Activated CD4-positive, alpha-beta T cell treated with anti-CD3 and anti-CD28 coated beads for 24 hours (primary cell): ENCODE data around the gene U2AF1L4.

Experiments
- DNase-seq, 2 donors: peaks; one replicate each; pipeline ENCODE4 v3.0.0-alpha.2; 2020; ENCODE audit warnings: low read depth in 2 of 2

U2AF1L4 gene

GRCh38 chr19:35745328-35746086 is at the start of gene U2AF1L4, which contains the start of gene PSENEN:
Gene U2AF1L4 (minus strand): TSS chr19:35745418. CDS start chr19:35745391, 27 bp downstream.
Gene PSENEN (plus strand): TSS chr19:35745651. CDS start chr19:35745931, 280 bp downstream.
- DNase-seq: peak; percentile 84 to 87

DNA sequence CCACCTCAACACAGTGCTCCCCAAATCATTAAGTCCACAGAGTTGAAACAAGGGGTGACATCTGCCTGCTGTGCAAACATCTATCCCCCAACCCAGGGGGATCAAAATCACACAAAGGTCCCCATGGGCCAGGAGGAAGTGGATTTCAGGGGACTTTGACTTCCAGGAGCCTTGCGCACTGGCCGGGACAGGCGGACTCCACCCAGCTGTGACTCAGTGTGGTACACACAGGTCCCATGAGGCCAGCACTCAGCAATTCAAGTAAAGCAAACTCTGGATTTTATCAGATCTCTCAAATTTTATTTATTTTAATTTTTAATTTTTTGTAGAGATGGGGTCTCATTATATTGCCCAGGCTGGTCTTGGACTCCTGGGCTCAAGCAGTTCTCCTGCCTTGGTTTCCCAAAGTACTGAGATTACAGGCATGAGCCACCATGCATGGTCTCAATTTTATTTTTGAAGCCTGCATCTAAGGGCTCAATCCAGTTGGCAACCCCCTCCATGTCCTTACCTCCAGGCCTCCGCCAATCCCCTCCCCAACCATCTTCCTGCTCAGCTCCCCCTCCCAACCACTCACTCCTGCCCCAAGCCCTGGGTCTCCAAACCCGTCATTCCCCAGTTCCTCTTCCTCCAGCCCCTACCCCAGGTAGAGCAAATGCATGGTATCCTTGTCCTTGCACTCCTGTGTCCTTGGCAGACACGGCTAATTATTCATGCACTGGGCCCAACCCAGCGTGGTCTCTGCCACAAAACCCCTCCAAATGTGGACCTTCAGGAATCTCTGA is 48.4 kb upstream of the U2AF1L4 start:
- DNase-seq: no peak

DNA sequence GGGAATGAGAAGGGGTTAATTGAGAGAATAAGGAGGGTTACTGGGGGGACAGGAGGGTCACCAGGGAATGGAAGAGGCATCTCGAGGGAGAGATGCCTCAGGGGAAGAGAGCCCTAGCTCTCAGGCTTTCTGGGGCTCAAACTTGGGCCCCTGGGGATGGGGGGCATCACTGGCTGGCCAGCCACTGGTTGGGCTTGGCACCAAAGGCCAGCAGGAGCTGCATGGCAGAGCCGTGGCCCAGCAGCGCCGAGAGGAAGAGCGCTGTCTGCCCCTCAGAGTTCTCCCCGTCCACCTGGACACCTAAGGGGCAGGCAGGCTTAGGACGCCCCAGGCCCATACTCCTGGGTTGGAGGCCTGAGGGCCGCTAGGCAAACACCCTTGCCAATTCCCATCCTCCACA is 47.7 kb upstream of the U2AF1L4 start:
- no peak for DNase-seq

DNA sequence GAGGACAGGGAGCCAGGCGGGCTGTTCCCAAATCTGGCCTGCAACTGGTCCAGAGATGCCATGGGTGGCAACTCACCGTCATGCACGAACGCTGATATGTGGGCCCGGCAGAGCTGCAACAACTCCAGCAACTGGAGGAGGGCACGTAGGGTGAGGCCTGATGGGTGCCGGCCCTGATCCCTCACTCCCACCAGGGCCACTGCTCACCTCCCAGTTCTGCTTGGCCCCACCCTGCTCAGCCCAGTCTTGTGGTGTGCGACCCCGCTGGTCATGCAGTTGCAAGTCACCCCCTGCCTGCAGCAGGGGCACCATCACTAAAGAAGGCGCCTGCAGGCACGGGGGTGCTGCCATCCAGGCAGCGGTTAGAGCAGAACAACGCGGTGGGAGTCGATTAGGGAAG is 47.1 kb upstream of the U2AF1L4 start:
- no peak for DNase-seq

- no peak for DNase-seq
Measured at GRCh38 chr19:35791814-35792279, 46.6 kb upstream of the U2AF1L4 start.

GRCh38 chr19:35790981-35791813 is 46.0 kb upstream of the U2AF1L4 start:
- DNase-seq: no peak

- no peak for DNase-seq
Measured at GRCh38 chr19:35789978-35790944, 45.0 kb upstream of the U2AF1L4 start.

DNA sequence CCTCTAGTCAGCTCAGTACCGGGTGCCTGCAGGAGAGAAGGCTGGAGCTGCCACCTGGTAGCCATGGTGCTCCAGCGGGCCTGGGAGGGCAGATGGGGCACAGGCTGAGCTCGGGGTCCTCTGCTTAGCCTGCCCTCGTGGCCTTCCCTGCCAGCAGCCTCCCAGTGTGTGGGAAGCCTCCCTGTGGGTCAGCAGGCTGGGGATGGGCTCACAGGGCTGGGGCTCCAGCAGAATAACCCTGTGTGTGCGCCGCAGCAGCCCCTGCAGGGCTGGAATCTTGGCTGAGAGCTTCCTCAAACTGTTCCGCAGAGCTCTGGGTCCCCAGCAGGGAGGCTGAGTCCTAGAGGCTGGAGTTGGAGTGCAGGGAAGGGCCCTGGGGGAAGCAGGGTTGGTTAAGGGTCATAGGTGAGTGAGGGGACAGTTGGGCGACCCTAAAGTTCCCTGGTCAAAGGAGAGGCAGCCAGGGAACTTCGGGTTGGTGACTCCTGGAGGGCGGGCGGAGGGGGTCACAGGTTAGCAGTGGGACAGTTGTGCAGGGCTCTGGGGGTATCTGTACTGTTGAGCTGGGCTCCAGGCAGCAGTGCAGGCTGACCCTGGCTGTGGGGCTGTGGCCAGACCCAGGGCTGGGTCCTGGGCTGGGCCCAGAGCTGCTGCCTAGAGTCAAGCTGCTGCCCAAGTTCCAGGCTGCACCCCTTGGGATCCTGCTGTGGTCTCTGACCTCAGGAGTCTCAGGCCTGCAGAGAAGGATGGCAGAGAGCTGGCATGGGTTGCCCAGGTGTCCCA is 44.2 kb upstream of the U2AF1L4 start:
- DNase-seq: no peak

DNA sequence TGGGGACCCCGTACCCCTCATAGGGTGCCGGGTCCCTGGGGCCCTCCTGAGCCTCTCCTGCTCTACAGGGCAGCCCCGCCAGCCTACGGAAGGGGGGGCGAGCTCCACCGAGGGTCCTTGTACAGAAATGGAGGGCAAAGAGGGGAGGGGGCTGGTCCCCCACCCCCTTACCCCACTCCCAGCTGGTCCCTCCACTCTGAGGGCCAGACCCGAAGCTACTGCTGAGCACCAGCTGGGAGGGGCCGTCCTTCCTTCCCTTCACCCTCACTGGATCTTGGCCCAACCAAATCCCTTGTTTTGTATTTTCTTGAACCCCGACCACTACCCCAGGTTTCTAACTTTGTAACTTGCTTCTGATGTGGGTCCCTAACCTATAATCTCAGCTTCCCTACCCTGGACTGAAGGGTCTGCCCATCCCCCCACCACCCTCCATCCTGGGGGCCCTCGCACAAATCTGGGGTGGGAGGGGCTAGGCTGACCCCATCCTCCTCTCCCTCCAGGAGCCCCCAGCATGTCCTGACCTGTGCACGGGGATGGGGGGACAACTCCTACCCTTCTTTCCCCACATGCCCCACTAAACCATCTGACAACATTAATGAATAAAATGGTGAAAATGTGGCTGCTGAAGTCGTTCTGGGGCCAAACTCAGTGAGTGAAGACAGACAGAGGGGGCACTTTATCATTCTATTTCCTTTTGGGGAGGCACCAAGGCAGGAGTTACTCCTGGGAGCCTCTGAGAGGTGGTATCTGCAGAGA is 43.2 kb upstream of the U2AF1L4 start:
- DNase-seq: no peak

DNA sequence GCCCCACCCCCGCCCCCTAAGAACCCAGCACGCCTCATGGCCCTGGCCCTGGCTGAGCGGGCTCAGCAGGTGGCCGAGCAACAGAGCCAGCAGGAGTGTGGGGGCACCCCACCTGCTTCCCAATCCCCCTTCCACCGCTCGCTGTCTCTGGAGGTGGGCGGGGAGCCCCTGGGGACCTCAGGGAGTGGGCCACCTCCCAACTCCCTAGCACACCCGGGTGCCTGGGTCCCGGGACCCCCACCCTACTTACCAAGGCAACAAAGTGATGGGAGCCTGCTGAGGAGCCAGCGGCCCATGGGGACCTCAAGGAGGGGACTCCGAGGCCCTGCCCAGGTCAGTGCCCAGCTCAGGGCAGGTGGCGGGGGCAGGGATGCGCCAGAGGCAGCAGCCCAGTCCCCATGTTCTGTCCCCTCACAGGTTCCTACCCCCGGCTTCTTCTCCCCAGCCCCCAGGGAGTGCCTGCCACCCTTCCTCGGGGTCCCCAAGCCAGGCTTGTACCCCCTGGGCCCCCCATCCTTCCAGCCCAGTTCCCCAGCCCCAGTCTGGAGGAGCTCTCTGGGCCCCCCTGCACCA is 42.1 kb upstream of the U2AF1L4 start:
- no peak for DNase-seq

DNA sequence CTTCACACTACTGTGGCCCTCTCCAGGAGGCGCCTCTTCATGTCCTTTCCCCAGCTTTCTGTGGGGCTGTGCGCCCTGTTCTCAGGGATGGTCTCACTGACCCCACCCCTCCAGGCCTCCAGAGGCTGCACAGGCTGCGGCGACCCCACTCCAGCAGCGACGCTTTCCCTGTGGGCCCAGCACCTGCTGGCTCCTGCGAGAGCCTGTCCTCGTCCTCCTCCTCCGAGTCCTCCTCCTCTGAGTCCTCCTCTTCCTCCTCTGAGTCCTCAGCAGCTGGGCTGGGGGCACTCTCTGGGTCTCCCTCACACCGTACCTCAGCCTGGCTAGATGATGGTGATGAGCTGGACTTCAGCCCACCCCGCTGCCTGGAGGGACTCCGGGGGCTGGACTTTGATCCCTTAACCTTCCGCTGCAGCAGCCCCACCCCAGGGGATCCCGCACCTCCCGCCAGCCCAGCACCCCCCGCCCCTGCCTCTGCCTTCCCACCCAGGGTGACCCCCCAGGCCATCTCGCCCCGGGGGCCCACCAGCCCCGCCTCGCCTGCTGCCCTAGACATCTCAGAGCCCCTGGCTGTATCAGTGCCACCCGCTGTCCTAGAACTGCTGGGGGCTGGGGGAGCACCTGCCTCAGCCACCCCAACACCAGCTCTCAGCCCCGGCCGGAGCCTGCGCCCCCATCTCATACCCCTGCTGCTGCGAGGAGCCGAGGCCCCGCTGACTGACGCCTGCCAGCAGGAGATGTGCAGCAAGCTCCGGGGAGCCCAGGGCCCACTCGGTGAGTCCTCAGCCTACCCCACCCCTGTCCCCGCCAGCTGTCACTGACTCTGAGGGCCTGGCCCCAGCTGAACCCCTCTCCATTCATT is 41.3 kb upstream of the U2AF1L4 start:
- DNase-seq: no peak

DNA sequence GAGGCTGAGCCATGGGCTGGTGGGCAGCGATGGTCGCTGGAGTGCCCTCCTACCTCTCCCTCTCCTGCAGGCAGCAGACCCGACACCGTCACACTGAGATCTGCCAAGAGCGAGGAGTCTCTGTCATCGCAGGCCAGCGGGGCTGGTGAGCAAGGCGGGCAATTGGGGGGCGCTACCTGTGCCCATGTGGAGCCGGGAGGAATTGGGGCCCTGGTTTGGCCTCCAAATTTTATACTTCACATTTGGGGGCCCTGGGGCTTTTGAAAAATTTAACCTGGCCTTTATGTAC is 40.1 kb upstream of the U2AF1L4 start:
- DNase-seq: no peak

DNA sequence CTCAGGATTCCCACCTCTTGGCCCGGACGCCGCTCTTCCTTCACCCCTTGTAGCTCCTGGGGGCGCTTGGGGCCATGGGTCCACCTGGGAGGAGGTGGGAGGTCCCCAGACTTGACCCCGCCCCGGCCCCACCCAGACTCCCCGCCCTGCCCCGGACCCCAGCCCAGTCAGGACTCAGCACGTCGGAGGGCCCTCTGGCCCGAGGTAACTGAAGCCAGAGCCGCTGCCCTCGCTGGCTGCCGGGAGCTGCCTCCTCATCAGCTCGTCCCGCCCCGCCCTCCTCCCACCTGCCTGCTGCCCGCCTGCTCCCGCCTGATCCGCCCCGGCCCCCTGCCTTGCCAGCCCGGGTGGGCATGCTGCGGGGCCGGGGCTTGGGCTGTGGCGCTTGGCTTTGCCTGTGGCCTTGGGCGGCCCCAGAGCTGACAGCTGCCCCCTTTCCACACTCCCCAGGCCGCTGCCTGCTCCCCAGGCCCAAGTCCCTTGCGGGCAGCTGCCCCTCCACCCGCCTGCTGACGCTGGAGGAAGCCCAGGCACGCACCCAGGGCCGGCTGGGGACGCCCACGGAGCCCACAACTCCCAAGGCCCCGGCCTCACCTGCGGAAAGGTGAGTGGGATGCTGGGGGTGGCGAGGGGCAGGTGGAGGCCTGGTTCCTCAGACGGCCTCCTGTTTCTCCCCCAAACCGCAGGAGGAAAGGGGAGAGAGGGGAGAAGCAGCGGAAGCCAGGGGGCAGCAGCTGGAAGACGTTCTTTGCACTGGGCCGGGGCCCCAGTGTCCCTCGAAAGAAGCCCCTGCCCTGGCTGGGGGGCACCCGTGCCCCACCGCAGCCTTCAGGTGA is 39.5 kb upstream of the U2AF1L4 start:
- no peak for DNase-seq

DNA sequence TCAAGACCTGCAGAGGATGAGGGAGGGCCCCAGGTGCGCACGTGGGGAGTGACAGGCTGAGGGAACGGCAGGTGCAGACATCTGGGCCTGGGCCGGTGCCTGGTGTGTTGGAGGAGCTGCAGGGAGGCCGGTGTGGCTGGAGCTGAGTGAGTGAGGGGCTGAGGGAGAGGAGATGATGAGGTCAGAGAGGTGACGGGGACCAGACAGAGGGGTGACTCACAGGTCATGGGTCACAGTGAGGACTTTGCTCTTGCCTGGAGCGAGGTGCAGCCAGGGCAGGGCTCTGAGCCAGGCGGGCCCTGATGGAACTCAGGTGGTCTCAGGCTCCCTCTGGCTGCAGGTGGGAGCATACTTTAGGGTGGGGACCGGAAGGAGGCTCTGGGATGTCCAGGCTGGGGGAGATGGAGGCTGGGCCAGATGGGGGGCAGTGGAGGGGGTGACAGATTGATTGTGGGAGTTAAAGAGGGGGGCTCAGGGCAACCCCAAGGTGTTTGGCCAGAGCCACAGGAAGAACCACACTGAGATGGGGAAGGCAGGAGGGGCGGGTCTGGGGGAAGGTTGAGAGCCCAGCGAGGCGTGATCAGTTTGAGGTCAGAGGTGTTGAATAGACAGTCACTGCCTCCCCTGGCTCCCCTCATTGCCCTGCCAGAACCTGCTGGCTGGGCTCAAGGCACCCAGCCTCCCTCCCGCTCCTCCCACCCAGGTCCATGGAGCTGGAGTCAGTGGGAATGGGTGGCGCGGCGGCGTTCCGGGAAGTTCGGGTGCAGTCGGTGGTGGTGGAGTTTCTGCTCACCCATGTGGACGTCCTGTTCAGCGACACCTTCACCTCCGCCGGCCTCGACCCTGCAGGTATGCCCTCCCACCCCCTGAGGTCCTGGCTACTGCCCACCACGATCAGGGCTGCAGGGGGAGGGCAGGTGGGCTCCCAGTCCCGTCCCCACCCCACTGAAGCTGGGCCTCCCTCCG is 38.5 kb upstream of the U2AF1L4 start:
- no peak for DNase-seq

DNA sequence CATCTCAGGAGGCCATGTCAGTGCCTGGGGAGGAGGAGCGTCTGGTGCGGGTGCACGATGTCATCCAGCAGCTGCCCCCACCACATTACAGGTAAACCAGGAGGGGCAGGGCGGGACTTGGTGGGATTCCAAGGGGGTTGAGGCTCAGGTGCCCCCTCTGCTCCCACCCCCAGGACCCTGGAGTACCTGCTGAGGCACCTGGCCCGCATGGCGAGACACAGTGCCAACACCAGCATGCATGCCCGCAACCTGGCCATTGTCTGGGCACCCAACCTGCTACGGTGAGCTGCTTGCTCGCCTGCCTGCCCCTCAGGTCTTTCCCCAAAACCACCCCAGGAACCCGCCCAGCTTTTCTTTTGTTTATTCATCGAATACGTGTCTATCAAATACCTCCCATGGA is 37.4 kb upstream of the U2AF1L4 start:
- no peak for DNase-seq

DNA sequence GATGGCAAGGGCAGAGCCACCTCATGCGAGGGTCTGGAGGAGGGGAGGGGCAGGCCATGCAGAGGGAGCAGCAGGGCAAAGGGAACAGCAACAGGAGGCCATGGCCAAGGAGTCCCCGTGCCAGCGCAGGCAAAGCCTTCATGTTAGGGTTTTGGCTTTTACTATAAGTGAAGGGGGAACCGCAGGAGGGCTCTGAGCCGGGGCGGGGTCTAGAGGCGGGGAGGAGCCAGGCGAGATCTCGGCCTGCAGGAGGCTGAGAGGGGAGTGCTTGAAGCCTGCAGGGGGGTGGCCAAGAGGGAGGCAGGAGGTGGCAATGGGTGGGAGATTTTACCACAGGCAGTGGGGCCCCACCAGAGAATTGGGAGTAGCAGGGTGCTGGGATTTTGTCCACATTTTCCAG is 36.4 kb upstream of the U2AF1L4 start:
- no peak for DNase-seq
